Subcutaneous abdominal adipose tissue (tissue), 5 donors: Measurements from ENCODE around the gene UBASH3B.

Experiments used
- H3K27ac ChIP-seq: one replicate; pipeline ENCODE4 v1.7.0; 2013; ENCODE audit warnings: low read depth, mild to moderate bottlenecking, inconsistent platforms, low read length, moderate library complexity
- H3K27me3 ChIP-seq, 5 donors: one replicate each; pipeline ENCODE4 v1.7.0; 2013; ENCODE audit warnings: low read length in 5 of 5, inconsistent platforms in 1 of 5; ENCODE audit not compliant: control insufficient read depth in 5 of 5, insufficient read depth in 4 of 5
- H3K36me3 ChIP-seq, 5 donors: one replicate each; pipeline ENCODE4 v1.7.0; 2013; ENCODE audit warnings: low read length in 5 of 5; ENCODE audit not compliant: control insufficient read depth in 5 of 5, insufficient read depth in 5 of 5
- H3K4me1 ChIP-seq, 5 donors: one replicate each; pipeline ENCODE4 v1.7.0; 2013; ENCODE audit warnings: low read length in 5 of 5, mild to moderate bottlenecking in 3 of 5, moderate library complexity in 1 of 5; ENCODE audit not compliant: control insufficient read depth in 5 of 5, insufficient read depth in 5 of 5
- H3K4me3 ChIP-seq, 5 donors: one replicate each; pipeline ENCODE4 v1.7.0; 2013; ENCODE audit warnings: low read length in 5 of 5, low read depth in 1 of 5
- H3K9ac ChIP-seq, 5 donors: one replicate each; pipeline ENCODE4 v1.7.0; 2013; ENCODE audit warnings: low read length in 5 of 5, mild to moderate bottlenecking in 4 of 5, moderate library complexity in 3 of 5
- H3K9me3 ChIP-seq, 5 donors: one replicate each; pipeline ENCODE4 v1.7.0; 2013; ENCODE audit warnings: low read length in 5 of 5; ENCODE audit not compliant: control insufficient read depth in 5 of 5
- donor health status: healthy.
- donor health status: healthy.
- donor health status: healthy.
- donor health status: healthy.
- donor health status: healthy.

UBASH3B gene

DNA sequence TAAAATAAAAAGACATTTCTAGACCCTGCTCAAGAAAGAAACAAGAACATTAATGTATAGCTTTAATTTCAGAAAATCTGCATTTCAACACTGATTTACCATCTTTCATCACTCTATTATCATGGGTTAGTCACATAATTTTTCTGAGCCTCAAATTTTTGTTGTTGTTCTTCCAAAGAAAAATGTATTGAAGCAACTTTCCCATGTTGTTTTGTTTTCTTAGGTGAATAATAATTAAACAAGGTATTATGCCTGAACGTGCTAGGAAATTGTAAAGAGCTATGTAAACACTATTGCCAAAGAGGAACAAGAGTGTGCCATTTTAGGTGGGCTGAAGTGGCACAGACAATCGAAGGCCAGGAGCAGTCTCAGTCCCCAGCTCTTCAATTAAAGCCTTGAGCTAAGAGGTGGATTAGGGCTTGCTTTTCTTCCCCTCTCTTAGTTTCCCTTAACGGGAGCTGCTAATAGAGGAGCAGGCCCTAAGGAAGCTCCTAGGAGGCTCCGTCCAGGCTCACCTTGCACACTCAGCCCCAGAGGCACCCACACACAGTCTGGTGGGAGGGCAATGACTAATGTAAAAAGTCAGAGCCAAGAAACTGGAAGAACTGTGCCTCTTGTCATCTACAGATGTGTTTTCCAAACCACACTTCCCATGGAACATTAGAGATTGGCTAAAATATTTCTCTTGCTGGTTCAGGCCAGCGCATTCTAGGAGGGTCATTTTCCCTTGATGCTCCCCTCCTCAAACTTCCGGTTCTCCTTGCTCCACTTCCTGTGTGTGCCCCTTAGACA is 8.8 kb upstream of the UBASH3B start:
- Histone ChIP-seq H3K27me3 (no peaks in the 10 kb centered on the region), H3K9ac (no peak overlapping the region), H3K36me3 (no peaks in the 10 kb centered on the region), H3K9me3 (no peaks in the 10 kb centered on the region), H3K4me3 (no peak overlapping the region), H3K4me1 (peaks cover 0 to 10% (median 6%) of the 10 kb centered on the region in 5 donors), H3K27ac (no peak overlapping the region)

DNA sequence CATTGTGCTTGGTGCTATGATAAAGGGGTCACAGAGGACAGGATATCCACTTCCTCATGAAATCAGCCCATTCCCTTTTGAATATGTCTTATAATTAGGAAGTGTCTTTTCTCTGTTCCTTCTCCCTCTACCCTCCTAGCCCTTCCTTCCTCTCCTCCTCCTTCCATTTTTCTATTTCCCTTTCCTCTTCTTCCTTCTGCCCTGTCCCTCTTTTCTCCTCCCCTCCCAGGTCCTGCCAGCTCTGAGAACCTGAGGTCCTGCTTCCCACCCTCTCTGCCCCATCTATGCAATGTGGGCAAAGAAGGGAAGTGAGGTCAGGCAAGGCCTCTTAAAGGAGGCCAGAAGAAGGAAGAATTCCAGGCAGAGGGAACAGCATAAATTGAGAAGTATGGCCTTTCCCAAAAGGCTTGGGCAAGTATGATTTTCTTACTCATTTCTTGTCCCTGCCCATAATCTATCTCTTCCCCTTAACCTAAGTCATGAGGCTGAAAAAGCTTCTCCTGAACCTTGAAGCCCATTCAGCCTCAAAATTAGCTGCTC is 7.7 kb upstream of the UBASH3B start:
- no peaks in the 10 kb centered on the region for H3K9me3 ChIP-seq
- no peak overlapping the region for H3K4me3 ChIP-seq
- H3K9ac ChIP-seq = no peak overlapping the region
- H3K4me1 ChIP-seq = peaks cover 0 to 10% (median 2%) of the 10 kb centered on the region in 5 donors
- no peak overlapping the region for H3K27ac ChIP-seq
- H3K36me3 ChIP-seq = no peaks in the 10 kb centered on the region
- H3K27me3 ChIP-seq = peaks cover 0 to 5% (median 0%) of the 10 kb centered on the region in 5 donors

DNA sequence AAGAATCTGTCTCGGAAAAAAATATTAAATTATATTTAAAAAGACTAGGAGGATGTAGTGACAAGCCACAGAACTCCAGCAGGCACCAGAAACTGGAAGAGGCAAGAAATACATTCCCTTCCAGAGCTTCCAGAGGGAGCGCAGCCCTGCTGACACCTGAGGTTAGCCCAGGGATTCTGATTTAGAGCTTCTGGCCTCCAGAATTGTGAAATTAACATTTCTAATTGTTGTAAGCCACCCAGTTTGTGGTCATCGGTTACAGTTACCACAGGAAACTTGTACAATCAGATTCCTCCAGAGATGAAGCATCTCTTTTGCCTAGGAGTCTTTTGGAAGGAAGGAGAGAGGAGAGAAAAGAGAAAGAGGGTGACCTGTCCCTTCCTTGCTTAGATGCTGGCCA is 6.4 kb upstream of the UBASH3B start:
- no peak overlapping the region for H3K27ac ChIP-seq
- no peaks in the 10 kb centered on the region for H3K36me3 ChIP-seq
- peaks cover 0 to 14% (median 0%) of the 10 kb centered on the region in 5 donors for H3K4me1 ChIP-seq
- no peaks in the 10 kb centered on the region for H3K9me3 ChIP-seq
- no peak overlapping the region for H3K9ac ChIP-seq
- peaks cover 0 to 5% (median 0%) of the 10 kb centered on the region in 5 donors for H3K27me3 ChIP-seq
- no peak overlapping the region for H3K4me3 ChIP-seq

DNA sequence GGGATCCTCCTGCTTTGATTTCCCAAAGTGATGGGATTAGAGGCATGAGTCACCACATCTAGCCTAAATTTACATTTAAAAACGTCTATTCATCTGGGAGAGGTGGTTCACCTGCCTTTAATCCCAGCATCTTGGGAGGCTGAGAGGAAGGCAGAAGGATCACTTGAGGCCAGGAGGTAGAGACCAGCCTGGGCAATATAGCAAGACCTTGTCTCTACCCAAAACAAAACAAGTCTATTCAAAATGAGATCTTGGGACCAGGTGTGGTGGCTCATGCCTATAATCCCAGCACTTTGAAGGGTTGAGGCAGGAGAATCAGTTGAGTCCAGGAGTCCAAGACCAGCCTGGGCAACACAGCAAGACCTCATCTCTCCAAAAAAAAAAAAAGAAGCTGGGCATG is 4.9 kb upstream of the UBASH3B start:
- H3K9me3 ChIP-seq = no peaks in the 10 kb centered on the region
- peaks cover 0 to 5% (median 0%) of the 10 kb centered on the region in 5 donors for H3K27me3 ChIP-seq
- peaks cover 2 to 25% (median 8%) of the 10 kb centered on the region in 5 donors for H3K4me1 ChIP-seq
- no peaks in the 10 kb centered on the region for H3K36me3 ChIP-seq
- no peak overlapping the region for H3K4me3 ChIP-seq
- no peak overlapping the region for H3K9ac ChIP-seq
- H3K27ac ChIP-seq = no peak overlapping the region

DNA sequence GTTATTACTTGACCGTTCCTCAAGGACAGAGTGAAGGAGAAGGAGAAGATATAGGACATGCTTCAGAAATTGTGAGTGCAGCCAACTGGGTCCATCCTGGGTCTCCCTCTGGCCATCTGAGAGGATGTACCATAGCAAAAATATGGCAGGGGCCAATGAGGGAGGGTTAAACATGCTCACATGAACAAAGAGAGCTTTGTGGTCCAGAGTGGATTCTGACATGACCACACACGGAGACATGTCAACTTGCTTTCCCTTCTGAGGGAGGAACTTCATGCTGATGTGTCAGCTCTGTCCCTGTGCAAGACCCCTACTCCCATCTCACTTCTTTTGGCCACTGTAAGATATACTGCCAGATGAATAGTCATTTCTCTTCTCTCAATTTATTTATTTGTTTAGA is 3.0 kb upstream of the UBASH3B start:
- Histone ChIP-seq H3K4me3 (no peak overlapping the region), H3K4me1 (peaks cover 2 to 30% (median 17%) of the 10 kb centered on the region in 5 donors), H3K36me3 (no peaks in the 10 kb centered on the region), H3K9ac (no peak overlapping the region), H3K27me3 (peaks cover 0 to 5% (median 0%) of the 10 kb centered on the region in 5 donors), H3K9me3 (no peaks in the 10 kb centered on the region), H3K27ac (no peak overlapping the region)

DNA sequence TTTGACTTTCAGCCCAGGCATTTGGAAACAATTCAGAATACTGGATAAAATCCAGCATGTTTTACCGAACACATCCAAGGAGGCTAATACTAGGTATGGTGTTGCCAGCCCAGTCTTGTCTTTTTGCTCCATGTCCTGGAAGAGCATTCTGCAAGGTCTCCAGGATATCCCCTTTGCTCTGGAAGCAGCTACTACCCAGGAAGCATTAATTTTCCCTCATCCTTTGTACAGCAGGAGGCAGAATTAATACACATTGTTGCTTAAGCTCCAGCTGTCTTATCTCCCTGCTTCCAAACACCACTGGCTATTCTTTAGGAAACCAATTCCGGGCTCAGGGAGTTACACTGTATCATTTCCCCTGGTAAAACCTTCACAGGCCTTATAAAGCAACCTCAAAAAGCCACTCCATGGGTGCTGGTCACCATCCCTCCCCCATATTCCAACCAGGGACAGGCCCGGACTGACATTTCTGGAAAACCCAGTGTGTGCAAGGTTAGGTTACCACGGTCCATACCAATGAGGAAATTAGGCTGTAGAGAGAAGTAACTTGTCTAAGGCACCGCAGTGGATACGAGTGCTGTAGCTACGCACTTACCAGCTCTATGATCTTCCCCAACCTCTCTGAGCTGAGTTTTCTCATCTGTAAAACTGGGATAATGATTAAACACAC is 1.5 kb upstream of the UBASH3B start:
- H3K36me3 ChIP-seq = no peaks in the 10 kb centered on the region
- H3K4me1 ChIP-seq = peaks cover 2 to 27% (median 17%) of the 10 kb centered on the region in 5 donors
- H3K4me3 ChIP-seq = no peak overlapping the region
- H3K27me3 ChIP-seq = peaks cover 0 to 5% (median 0%) of the 10 kb centered on the region in 5 donors
- no peak overlapping the region for H3K9ac ChIP-seq
- no peaks in the 10 kb centered on the region for H3K9me3 ChIP-seq
- no peak overlapping the region for H3K27ac ChIP-seq

DNA sequence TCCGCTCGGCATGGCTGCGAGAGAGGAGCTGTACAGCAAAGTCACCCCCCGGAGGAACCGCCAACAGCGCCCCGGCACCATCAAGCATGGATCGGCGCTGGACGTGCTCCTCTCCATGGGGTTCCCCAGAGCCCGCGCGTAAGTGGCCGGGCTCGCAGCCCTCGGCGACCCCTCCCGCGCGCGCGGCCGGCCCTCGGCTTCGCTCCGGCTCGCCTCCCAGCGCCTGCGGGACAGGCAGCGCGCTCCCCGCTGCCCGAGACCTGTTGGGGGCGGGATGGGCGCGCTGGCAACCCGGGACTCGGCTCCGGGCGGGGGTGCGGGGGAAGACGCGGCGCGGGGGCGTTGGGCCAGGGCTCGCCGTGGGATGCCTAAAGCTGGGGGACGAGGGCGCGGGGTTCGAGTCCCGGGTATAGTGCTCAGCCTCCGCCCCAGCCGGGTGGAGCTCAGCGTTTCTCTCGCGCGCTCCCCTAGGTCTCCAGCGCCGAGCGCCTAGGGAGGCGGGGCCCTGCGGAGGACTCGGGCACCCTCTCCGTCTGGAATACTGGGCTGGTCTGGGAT is 630 bp downstream of the UBASH3B start:
- H3K36me3 ChIP-seq = no peaks in the 10 kb centered on the region
- peaks cover 0 to 5% (median 0%) of the 10 kb centered on the region in 5 donors for H3K27me3 ChIP-seq
- H3K27ac ChIP-seq = peak overlapping the region; percentile 94
- H3K4me3 ChIP-seq = peak overlapping the region in 4 of 5 donors; percentile 81 to 91 (median 87)
- peaks cover 2 to 38% (median 17%) of the 10 kb centered on the region in 5 donors for H3K4me1 ChIP-seq
- no peaks in the 10 kb centered on the region for H3K9me3 ChIP-seq
- peak overlapping the region; percentile 26 to 92 (median 83) for H3K9ac ChIP-seq

DNA sequence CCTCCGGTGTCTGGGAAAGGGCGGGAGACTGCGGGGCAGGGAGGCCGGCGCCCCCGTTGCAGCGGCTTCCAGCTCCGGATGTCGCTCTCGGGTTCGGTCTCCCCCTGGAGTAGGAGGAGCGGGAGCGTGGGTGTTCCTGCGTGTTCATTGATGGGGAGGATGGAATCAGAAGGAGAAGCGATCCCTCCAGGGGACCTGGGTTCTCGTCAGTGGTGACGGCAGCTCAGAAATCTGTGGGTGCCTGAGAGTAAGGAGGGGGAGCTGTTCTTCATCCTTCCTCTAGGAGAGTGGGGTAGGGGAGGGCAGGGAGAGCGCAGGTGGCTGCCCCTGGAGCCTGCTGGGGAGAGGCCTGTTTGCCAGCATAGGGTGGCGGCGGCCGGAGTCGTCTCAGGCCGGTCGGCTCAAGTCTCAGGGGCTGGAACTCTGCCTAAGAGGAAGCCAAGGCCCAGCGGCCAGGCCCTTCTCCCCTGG is 1.1 kb downstream of the UBASH3B start:
- H3K4me3 ChIP-seq = peak overlapping the region; percentile 75 to 91 (median 85)
- H3K27ac ChIP-seq = peak overlapping the region; percentile 94
- H3K27me3 ChIP-seq = peaks cover 0 to 5% (median 0%) of the 10 kb centered on the region in 5 donors
- H3K9me3 ChIP-seq = no peaks in the 10 kb centered on the region
- peak overlapping the region in 4 of 5 donors; percentile 48 to 88 (median 65) for H3K9ac ChIP-seq
- peaks cover 2 to 38% (median 17%) of the 10 kb centered on the region in 5 donors for H3K4me1 ChIP-seq
- no peaks in the 10 kb centered on the region for H3K36me3 ChIP-seq

DNA sequence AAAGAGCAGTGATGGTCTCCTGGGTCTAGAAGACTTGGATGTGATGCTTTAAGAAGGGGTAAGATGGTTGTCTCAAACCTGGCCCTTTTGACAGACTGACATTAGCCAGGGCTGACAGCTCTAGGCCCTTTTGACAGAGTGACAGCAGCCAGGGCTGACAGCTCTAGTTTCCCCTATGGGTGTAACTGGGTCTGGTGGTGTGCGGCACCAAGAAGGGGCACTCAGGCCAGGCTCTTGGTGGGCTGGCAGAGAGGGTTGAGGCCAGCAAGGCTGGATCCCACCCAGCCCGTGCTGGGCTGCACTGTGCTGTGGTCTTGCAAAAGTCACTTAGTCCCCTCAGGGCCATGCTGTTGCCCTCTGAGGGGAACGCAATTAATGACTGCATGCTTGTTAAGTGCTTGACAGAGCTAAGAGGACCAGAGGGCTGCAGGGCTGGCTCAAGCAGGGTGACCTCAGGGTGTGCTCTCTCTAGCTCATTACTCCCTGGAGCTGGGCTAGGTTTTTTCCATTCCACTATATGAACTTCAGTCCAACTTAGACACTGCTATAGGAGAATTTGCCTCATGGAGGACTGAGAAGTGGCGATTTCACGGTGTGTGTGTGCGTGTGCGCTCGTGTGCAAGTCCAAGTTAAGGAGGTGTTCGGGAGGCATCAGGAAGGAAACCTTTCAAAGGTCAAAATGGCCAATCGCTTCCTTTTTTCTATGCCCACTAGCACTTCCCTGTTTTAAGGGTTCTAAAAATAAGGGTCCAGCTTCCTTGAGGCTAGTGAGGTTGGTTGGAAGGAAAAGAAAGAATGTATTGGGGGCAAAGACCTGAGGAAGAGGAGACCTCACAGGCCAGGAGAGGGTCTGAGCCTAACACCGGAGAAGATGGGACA is 4.4 kb downstream of the UBASH3B start:
- H3K4me1 ChIP-seq = peaks cover 2 to 27% (median 14%) of the 10 kb centered on the region in 5 donors
- no peaks in the 10 kb centered on the region for H3K9me3 ChIP-seq
- H3K4me3 ChIP-seq = no peak overlapping the region
- H3K27me3 ChIP-seq = no peaks in the 10 kb centered on the region
- no peak overlapping the region for H3K9ac ChIP-seq
- no peak overlapping the region for H3K27ac ChIP-seq
- no peaks in the 10 kb centered on the region for H3K36me3 ChIP-seq
